ENCODE results near the gene MAP2K5.
A peak's percentile ranks its signal among the peaks of the same experiment; 100 is the strongest.

Gene MAP2K5

DNA sequence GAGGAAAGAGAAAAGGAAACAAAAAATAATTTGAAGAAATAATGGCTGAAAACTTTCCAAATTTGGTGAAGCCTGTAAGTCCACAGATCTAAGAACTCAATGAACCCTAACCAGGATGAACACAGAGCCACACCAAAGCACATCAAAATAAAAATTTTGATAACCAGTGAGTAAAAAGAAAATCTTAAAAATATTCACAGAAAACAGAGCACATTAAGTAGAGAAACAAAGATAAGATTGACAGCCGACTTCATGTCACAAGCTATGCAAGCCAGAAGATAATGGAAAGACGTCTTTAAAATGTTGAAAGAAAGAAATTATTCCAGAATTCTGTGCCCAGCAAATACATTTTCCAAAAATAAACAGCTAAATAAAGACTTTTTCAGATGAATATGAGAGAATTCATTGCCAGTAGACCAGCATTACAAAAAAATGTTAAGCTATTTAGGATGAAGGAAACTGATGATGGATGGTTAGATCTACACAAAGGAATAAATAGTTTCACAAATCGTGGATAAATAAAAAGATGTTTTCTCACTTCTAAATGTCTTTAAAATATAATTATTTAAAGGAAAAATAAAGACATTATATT lies 142.6 kb downstream of the MAP2K5 start (continued):
- TF ChIP-seq, protein P1, sequence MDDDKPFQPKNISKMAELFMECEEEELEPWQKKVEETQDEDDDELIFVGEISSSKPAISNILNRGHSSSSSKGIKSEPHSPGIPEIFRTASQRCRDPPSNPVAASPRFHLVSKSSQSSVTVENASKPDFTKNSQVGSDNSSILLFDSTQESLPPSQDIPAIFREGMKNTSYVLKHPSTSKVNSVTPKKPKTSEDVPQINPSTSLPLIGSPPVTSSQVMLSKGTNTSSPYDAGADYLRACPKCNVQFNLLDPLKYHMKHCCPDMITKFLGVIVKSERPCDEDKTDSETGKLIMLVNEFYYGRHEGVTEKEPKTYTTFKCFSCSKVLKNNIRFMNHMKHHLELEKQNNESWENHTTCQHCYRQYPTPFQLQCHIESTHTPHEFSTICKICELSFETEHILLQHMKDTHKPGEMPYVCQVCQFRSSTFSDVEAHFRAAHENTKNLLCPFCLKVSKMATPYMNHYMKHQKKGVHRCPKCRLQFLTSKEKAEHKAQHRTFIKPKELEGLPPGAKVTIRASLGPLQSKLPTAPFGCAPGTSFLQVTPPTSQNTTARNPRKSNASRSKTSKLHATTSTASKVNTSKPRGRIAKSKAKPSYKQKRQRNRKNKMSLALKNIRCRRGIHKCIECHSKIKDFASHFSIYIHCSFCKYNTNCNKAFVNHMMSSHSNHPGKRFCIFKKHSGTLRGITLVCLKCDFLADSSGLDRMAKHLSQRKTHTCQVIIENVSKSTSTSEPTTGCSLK (tag by site-specific recombination; IDR thresholded peaks at IDR 0.05), result 0 out of 2 replicates have a peak, but pooled peaks have one; percentile 45
- no peak for TF ChIP-seq ZNF571 (tag by site-specific recombination; IDR thresholded peaks at IDR 0.05)
- TF ChIP-seq, protein P2, sequence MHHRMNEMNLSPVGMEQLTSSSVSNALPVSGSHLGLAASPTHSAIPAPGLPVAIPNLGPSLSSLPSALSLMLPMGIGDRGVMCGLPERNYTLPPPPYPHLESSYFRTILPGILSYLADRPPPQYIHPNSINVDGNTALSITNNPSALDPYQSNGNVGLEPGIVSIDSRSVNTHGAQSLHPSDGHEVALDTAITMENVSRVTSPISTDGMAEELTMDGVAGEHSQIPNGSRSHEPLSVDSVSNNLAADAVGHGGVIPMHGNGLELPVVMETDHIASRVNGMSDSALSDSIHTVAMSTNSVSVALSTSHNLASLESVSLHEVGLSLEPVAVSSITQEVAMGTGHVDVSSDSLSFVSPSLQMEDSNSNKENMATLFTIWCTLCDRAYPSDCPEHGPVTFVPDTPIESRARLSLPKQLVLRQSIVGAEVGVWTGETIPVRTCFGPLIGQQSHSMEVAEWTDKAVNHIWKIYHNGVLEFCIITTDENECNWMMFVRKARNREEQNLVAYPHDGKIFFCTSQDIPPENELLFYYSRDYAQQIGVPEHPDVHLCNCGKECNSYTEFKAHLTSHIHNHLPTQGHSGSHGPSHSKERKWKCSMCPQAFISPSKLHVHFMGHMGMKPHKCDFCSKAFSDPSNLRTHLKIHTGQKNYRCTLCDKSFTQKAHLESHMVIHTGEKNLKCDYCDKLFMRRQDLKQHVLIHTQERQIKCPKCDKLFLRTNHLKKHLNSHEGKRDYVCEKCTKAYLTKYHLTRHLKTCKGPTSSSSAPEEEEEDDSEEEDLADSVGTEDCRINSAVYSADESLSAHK (tag by site-specific recombination; IDR thresholded peaks at IDR 0.05), result no peak
- TF ChIP-seq ZFP3 (tag by site-specific recombination; IDR thresholded peaks at IDR 0.05; ENCODE audit: low read depth), result no peak
- TF ChIP-seq, protein P3, sequence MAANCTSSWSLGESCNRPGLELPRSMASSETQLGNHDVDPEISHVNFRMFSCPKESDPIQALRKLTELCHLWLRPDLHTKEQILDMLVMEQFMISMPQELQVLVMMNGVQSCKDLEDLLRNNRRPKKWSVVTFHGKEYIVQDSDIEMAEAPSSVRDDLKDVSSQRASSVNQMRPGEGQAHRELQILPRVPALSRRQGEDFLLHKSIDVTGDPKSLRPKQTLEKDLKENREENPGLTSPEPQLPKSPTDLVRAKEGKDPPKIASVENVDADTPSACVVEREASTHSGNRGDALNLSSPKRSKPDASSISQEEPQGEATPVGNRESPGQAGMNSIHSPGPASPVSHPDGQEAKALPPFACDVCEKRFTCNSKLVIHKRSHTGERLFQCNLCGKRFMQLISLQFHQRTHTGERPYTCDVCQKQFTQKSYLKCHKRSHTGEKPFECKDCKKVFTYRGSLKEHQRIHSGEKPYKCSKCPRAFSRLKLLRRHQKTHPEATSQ (tag by site-specific recombination; IDR thresholded peaks at IDR 0.05), result no peak
- TF ChIP-seq, protein P4, sequence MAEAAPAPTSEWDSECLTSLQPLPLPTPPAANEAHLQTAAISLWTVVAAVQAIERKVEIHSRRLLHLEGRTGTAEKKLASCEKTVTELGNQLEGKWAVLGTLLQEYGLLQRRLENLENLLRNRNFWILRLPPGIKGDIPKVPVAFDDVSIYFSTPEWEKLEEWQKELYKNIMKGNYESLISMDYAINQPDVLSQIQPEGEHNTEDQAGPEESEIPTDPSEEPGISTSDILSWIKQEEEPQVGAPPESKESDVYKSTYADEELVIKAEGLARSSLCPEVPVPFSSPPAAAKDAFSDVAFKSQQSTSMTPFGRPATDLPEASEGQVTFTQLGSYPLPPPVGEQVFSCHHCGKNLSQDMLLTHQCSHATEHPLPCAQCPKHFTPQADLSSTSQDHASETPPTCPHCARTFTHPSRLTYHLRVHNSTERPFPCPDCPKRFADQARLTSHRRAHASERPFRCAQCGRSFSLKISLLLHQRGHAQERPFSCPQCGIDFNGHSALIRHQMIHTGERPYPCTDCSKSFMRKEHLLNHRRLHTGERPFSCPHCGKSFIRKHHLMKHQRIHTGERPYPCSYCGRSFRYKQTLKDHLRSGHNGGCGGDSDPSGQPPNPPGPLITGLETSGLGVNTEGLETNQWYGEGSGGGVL (tag by site-specific recombination; IDR thresholded peaks at IDR 0.05), result no peak
- no peak for TF ChIP-seq ZNF600 (tag by site-specific recombination; IDR thresholded peaks at IDR 0.05)
- 0 out of 2 replicates have a peak, but pooled peaks have one; percentile 26 for TF ChIP-seq YY1 (tag by site-specific recombination; IDR thresholded peaks at IDR 0.05)
- TF ChIP-seq, protein P5, sequence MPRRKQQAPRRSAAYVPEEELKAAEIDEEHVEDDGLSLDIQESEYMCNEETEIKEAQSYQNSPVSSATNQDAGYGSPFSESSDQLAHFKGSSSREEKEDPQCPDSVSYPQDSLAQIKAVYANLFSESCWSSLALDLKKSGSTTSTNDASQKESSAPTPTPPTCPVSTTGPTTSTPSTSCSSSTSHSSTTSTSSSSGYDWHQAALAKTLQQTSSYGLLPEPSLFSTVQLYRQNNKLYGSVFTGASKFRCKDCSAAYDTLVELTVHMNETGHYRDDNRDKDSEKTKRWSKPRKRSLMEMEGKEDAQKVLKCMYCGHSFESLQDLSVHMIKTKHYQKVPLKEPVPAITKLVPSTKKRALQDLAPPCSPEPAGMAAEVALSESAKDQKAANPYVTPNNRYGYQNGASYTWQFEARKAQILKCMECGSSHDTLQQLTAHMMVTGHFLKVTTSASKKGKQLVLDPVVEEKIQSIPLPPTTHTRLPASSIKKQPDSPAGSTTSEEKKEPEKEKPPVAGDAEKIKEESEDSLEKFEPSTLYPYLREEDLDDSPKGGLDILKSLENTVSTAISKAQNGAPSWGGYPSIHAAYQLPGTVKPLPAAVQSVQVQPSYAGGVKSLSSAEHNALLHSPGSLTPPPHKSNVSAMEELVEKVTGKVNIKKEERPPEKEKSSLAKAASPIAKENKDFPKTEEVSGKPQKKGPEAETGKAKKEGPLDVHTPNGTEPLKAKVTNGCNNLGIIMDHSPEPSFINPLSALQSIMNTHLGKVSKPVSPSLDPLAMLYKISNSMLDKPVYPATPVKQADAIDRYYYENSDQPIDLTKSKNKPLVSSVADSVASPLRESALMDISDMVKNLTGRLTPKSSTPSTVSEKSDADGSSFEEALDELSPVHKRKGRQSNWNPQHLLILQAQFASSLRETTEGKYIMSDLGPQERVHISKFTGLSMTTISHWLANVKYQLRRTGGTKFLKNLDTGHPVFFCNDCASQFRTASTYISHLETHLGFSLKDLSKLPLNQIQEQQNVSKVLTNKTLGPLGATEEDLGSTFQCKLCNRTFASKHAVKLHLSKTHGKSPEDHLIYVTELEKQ (tag by site-specific recombination; IDR thresholded peaks at IDR 0.05; ENCODE audit: borderline replicate concordance), result no peak
- TF ChIP-seq SETDB1 (IDR thresholded peaks at IDR 0.05; ENCODE audit: insufficient read length, low read length), result peak; percentile 98
- TF ChIP-seq ZNF558 (tag by site-specific recombination; IDR thresholded peaks at IDR 0.05), result peak; percentile 86
- TF ChIP-seq ZBTB20 (tag by site-specific recombination; IDR thresholded peaks at IDR 0.05), result no peak
- TF ChIP-seq ZNF423 (tag by site-specific recombination; IDR thresholded peaks at IDR 0.05), result no peak
- TF ChIP-seq SP7 (tag by site-specific recombination; IDR thresholded peaks at IDR 0.05), result 0 out of 2 replicates have a peak, but pooled peaks have one; percentile 41
- TF ChIP-seq ZNF555 (tag by site-specific recombination; conservative IDR thresholded peaks at IDR 0.05), result no peak
- TF ChIP-seq ZNF544 (tag by site-specific recombination; IDR thresholded peaks at IDR 0.05), result no peak
- peak; percentile 31; the same call in 1 of the 2 replicates for TF ChIP-seq ZNF660 (tag by site-specific recombination; IDR thresholded peaks at IDR 0.05)
- no peak for TF ChIP-seq ZNF23 (tag by site-specific recombination; IDR thresholded peaks at IDR 0.05; ENCODE audit: borderline replicate concordance)
- no peak for TF ChIP-seq ZNF335 (tag by site-specific recombination; conservative IDR thresholded peaks at IDR 0.05)
- TF ChIP-seq, protein P6, sequence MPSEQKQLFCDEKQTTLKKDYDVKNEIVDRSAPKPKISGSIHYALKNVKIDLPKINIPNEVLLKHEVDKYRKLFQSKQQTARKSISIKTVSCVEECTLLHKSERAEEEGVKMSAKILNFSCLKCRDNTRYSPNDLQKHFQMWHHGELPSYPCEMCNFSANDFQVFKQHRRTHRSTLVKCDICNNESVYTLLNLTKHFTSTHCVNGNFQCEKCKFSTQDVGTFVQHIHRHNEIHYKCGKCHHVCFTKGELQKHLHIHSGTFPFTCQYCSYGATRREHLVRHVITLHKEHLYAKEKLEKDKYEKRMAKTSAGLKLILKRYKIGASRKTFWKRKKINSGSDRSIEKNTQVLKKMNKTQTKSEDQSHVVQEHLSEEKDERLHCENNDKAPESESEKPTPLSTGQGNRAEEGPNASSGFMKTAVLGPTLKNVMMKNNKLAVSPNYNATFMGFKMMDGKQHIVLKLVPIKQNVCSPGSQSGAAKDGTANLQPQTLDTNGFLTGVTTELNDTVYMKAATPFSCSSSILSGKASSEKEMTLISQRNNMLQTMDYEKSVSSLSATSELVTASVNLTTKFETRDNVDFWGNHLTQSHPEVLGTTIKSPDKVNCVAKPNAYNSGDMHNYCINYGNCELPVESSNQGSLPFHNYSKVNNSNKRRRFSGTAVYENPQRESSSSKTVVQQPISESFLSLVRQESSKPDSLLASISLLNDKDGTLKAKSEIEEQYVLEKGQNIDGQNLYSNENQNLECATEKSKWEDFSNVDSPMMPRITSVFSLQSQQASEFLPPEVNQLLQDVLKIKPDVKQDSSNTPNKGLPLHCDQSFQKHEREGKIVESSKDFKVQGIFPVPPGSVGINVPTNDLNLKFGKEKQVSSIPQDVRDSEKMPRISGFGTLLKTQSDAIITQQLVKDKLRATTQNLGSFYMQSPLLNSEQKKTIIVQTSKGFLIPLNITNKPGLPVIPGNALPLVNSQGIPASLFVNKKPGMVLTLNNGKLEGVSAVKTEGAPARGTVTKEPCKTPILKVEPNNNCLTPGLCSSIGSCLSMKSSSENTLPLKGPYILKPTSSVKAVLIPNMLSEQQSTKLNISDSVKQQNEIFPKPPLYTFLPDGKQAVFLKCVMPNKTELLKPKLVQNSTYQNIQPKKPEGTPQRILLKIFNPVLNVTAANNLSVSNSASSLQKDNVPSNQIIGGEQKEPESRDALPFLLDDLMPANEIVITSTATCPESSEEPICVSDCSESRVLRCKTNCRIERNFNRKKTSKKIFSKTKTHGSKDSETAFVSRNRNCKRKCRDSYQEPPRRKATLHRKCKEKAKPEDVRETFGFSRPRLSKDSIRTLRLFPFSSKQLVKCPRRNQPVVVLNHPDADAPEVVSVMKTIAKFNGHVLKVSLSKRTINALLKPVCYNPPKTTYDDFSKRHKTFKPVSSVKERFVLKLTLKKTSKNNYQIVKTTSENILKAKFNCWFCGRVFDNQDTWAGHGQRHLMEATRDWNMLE (tag by site-specific recombination; conservative IDR thresholded peaks at IDR 0.05; ENCODE audit: low read depth), result peak; percentile 45; the same call in 1 of the 2 replicates
